Transverse colon (tissue), 4 donors: ENCODE data around the gene PITX3.

Experiments
- CTCF ChIP-seq, 5 experiments: fragments of 200-600 bp in 3 of 5; fragments of 450-650 bp in 2 of 5; sonication (generic) in 3 of 5; IDR thresholded peaks; 1 replicate in 2 of 5; 2 replicates in 3 of 5; pipeline ENCODE4 v1.5.1; 2016 to 2017; ENCODE audit warnings: antibody characterized with exemption in 5 of 5, inconsistent platforms in 3 of 5, mild to moderate bottlenecking in 2 of 5, moderate library complexity in 1 of 5
- POLR2AphosphoS5 ChIP-seq, 3 donors: sonication (generic); formaldehyde crosslinking; IDR thresholded peaks; one replicate each; pipeline ENCODE4 v1.6.1; 2016; ENCODE audit warnings: antibody characterized with exemption in 3 of 3

- no peak for TF ChIP-seq POLR2AphosphoS5 (IDR thresholded peaks at IDR 0.05)
- TF ChIP-seq CTCF (IDR thresholded peaks at IDR 0.05), result no peak
Measured at GRCh38 chr10:102266670-102267069, 25.4 kb upstream of the PITX3 start.
